Measurements from ENCODE around the gene ZBTB46. TPM values are rescaled to one million over a fixed set of nuclear protein-coding genes. Genes with fewer than 3 reads are reported as not detected.
"Not testable (repeated sequence)": the region's sequence is repeated elsewhere in the genome, so short reads cannot be mapped to it uniquely, and the experiment has no call there.

The ZBTB46 gene
- polyA plus RNA-seq, 3 donors from 2014 or later: 0.16 to 0.32 (median 0.32) TPM

GRCh38 chr20:63790572-63791168, 40.4 kb downstream of the ZBTB46 start:
- Mint-ChIP-seq H3K4me3 (no peak overlapping the region), H3K27ac (no peak overlapping the region), H3K4me1 (no peaks in the 10 kb centered on the region), H3K36me3 (no peaks in the 10 kb centered on the region), H3K27me3 (ENCODE audit: low read depth in 3 of 3) (peaks cover 2 to 6% (median 3%) of the 10 kb centered on the region in 3 donors), H3K9me3 (no peaks in the 10 kb centered on the region)
- no peak for DNase-seq

GRCh38 chr20:63789836-63790571, 41.1 kb downstream of the ZBTB46 start:
- Mint-ChIP-seq H3K36me3 (no peaks in the 10 kb centered on the region), H3K9me3 (no peaks in the 10 kb centered on the region), H3K4me1 (no peaks in the 10 kb centered on the region), H3K27me3 (ENCODE audit: low read depth in 3 of 3) (peaks cover 2 to 6% (median 3%) of the 10 kb centered on the region in 3 donors), H3K27ac (no peak overlapping the region), H3K4me3 (no peak overlapping the region)
- no peak for DNase-seq

GRCh38 chr20:63787749-63788148, 43.3 kb downstream of the ZBTB46 start:
- no peak overlapping the region for H3K4me3 Mint-ChIP-seq
- H3K36me3 Mint-ChIP-seq: no peaks in the 10 kb centered on the region
- H3K27me3 Mint-ChIP-seq (ENCODE audit: low read depth in 3 of 3): peaks cover 2 to 3% (median 2%) of the 10 kb centered on the region in 3 donors
- H3K4me1 Mint-ChIP-seq: no peaks in the 10 kb centered on the region
- no peak for DNase-seq
- no peak overlapping the region for H3K27ac Mint-ChIP-seq
- no peaks in the 10 kb centered on the region for H3K9me3 Mint-ChIP-seq

- no peaks in the 10 kb centered on the region for H3K36me3 Mint-ChIP-seq
- no peak overlapping the region for H3K27ac Mint-ChIP-seq
- H3K27me3 Mint-ChIP-seq (ENCODE audit: low read depth in 3 of 3): peaks cover 2 to 3% (median 2%) of the 10 kb centered on the region in 3 donors
- H3K4me1 Mint-ChIP-seq: no peaks in the 10 kb centered on the region
- no peak overlapping the region for H3K4me3 Mint-ChIP-seq
- DNase-seq: no peak
- no peaks in the 10 kb centered on the region for H3K9me3 Mint-ChIP-seq
Measured at GRCh38 chr20:63787302-63787701, 43.8 kb downstream of the ZBTB46 start.

- H3K27me3 Mint-ChIP-seq (ENCODE audit: low read depth in 3 of 3): peaks cover 2 to 5% (median 2%) of the 10 kb centered on the region in 3 donors
- no peaks in the 10 kb centered on the region for H3K9me3 Mint-ChIP-seq
- H3K4me1 Mint-ChIP-seq: no peaks in the 10 kb centered on the region
- H3K27ac Mint-ChIP-seq: no peak overlapping the region
- no peak overlapping the region for H3K4me3 Mint-ChIP-seq
- H3K36me3 Mint-ChIP-seq: no peaks in the 10 kb centered on the region
- DNase-seq: no peak
Measured at GRCh38 chr20:63785691-63786131, 45.4 kb downstream of the ZBTB46 start.

- Mint-ChIP-seq H3K27ac (no peak overlapping the region), H3K27me3 (ENCODE audit: low read depth in 3 of 3) (peaks cover 2% of the 10 kb centered on the region in 3 donors), H3K36me3 (no peaks in the 10 kb centered on the region), H3K4me3 (no peak overlapping the region), H3K9me3 (no peaks in the 10 kb centered on the region), H3K4me1 (no peaks in the 10 kb centered on the region)
- no peak for DNase-seq
Measured at GRCh38 chr20:63783970-63784369, 47.1 kb downstream of the ZBTB46 start.

- H3K4me3 Mint-ChIP-seq: no peak overlapping the region
- H3K4me1 Mint-ChIP-seq: no peaks in the 10 kb centered on the region
- no peaks in the 10 kb centered on the region for H3K9me3 Mint-ChIP-seq
- H3K36me3 Mint-ChIP-seq: no peaks in the 10 kb centered on the region
- H3K27me3 Mint-ChIP-seq (ENCODE audit: low read depth in 3 of 3): peaks cover 0 to 2% (median 0%) of the 10 kb centered on the region in 3 donors
- no peak overlapping the region for H3K27ac Mint-ChIP-seq
- DNase-seq: no peak
Measured at GRCh38 chr20:63782521-63782971, 48.5 kb downstream of the ZBTB46 start.

- Mint-ChIP-seq H3K4me1 (no peaks in the 10 kb centered on the region), H3K9me3 (no peaks in the 10 kb centered on the region), H3K27me3 (ENCODE audit: low read depth in 3 of 3) (peaks cover 0 to 2% (median 0%) of the 10 kb centered on the region in 3 donors), H3K36me3 (no peaks in the 10 kb centered on the region), H3K4me3 (no peak overlapping the region), H3K27ac (no peak overlapping the region)
- peak in 1 of 3 donors; percentile 50 for DNase-seq
Measured at GRCh38 chr20:63782051-63782471, 49.0 kb downstream of the ZBTB46 start.

GRCh38 chr20:63781181-63781580, 49.9 kb downstream of the ZBTB46 start:
- no peak overlapping the region for H3K27ac Mint-ChIP-seq

GRCh38 chr20:63778857-63779256, 52.2 kb downstream of the ZBTB46 start:
- H3K4me1 Mint-ChIP-seq: no peaks in the 10 kb centered on the region

More at GRCh38 chr20:63781181-63781580, 49.9 kb downstream of the ZBTB46 start:
- Mint-ChIP-seq H3K9me3 (no peaks in the 10 kb centered on the region), H3K27me3 (ENCODE audit: low read depth in 3 of 3) (peaks cover 0 to 2% (median 0%) of the 10 kb centered on the region in 3 donors), H3K36me3 (no peaks in the 10 kb centered on the region), H3K4me1 (no peaks in the 10 kb centered on the region), H3K4me3 (no peak overlapping the region)
- no peak for DNase-seq

GRCh38 chr20:63778034-63778752, 52.9 kb downstream of the ZBTB46 start:
- Mint-ChIP-seq H3K4me1 (no peaks in the 10 kb centered on the region), H3K27ac (no peak overlapping the region), H3K9me3 (no peaks in the 10 kb centered on the region), H3K36me3 (no peaks in the 10 kb centered on the region), H3K27me3 (ENCODE audit: low read depth in 3 of 3) (peaks cover 0 to 2% (median 0%) of the 10 kb centered on the region in 3 donors), H3K4me3 (no peak overlapping the region)
- DNase-seq: no peak

More at GRCh38 chr20:63778857-63779256, 52.2 kb downstream of the ZBTB46 start:
- no peak for DNase-seq
- Mint-ChIP-seq H3K27me3 (ENCODE audit: low read depth in 3 of 3) (peaks cover 0 to 2% (median 0%) of the 10 kb centered on the region in 3 donors), H3K4me3 (no peak overlapping the region), H3K36me3 (no peaks in the 10 kb centered on the region), H3K27ac (no peak overlapping the region), H3K9me3 (no peaks in the 10 kb centered on the region)

- Mint-ChIP-seq H3K36me3 (no peaks in the 10 kb centered on the region), H3K9me3 (no peaks in the 10 kb centered on the region), H3K27ac (no peak overlapping the region), H3K4me1 (no peaks in the 10 kb centered on the region), H3K27me3 (ENCODE audit: low read depth in 3 of 3) (peaks cover 0 to 2% (median 0%) of the 10 kb centered on the region in 3 donors), H3K4me3 (no peak overlapping the region)
- DNase-seq: no peak
Measured at GRCh38 chr20:63777614-63778013, 53.5 kb downstream of the ZBTB46 start.

GRCh38 chr20:63776875-63777274, 54.2 kb downstream of the ZBTB46 start:
- not testable (repeated sequence) for H3K36me3 Mint-ChIP-seq; H3K4me3 Mint-ChIP-seq; H3K9me3 Mint-ChIP-seq; H3K27me3 Mint-ChIP-seq (ENCODE audit: low read depth in 3 of 3); DNase-seq; H3K27ac Mint-ChIP-seq; H3K4me1 Mint-ChIP-seq

All from immature natural killer cell (primary cell).